GM04504 (cell line): ENCODE data around the gene ZNF214.
"Not testable (repeated sequence)": the region's sequence is repeated elsewhere in the genome, so short reads cannot be mapped to it uniquely, and the experiment has no call there.

Experiments used
- DNase-seq: peaks from one replicate; pipeline ENCODE4 v3.0.0-alpha.2; 2012; ENCODE audit warnings: low read depth

Gene ZNF214

GRCh38 chr11:6988506-6988905 lies 31.6 kb downstream of the ZNF214 start:
- DNase-seq = no peak

DNA sequence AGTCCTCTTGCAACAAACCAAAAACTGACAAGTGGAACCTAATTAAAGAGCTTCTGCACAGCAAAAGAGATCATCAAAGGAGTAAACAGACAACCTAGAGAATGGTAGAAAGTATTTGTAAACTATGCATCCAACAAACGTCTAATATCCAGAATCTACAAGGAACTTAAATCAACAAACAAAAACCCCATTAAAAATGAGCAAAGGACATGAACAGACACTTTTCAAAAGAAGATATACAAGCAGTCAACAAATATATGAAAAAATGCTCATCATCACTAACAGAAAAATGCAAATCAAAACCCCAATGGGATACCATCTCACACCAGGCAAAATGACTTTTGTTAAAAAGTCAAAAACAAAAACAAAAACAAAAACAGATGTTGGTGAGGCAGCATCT lies 33.7 kb downstream of the ZNF214 start:
- DNase-seq = no peak

DNA sequence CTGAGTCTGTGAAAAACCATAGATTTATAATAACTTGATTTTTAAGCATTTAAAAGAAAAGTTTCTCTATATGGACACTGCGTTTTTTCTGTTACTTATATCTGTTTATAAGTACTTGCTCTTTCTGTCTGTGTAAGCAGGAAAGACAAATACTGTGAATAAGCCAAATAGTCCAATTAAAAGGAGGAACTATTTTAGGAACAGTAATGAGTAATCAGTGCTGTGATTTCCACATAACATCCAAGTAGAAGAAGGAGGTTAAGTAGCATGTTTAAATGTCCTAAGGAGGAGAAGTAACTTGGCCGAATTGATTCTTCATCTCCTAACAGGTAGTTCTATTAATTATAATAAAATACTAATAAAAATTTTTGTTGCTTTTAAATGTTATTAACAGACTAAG lies 40.8 kb downstream of the ZNF214 start:
- no peak for DNase-seq

DNA sequence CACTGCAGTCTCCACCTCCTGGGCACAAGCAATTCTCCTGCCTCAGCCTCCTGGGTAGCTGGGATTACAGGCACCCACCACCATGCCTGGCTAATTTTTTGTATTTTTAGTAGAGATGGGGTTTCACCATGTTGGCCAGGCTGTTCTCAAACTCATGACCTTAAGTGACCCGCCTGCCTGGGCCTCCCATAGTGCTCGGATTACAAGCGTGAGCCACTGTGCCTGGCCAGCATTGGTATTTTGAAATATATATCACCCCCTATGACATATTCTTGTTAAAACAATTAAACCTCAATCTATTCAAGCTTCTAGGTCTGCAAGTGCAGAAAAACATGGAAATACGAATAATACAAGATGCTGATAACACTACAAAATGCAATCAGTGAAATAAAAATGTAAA lies 50.3 kb downstream of the ZNF214 start:
- not testable (repeated sequence) for DNase-seq

DNA sequence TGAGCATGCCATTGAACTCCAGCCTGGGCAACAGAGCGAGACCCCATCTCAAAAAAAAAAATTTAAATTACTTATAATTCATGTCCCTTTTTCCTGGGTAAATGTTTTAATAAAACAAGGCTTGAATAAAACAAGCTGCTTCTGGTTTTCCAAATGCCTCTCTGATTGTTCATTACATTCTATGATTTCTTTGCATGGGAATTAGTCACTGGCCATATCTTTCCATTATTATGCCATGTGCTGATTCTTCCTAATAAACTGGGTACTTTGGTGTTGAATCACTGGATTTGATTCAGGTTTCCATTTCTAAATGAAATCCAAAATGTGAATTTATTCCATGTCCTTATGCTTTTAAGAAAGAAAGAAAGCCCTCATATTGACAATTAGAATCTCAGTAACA lies 51.3 kb downstream of the ZNF214 start:
- no peak for DNase-seq

DNA sequence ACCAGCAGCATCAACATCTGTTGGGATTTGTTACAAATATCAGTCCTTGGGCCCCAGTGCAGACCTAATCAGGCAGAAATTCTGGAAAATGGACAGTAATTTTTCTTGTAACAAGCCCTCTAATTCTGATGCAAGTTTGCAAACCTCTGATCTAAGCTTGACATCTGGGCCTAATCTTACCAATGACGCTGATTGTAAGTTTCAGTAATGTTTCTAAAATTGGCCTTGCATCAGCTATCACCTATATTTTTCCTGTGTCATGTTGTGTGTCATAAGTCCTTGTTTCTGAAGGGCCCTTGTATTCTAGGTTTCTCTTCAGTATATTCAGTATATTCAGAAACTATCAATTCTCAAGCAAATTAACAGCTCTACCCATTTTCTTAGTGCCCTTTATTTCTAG lies 57.5 kb downstream of the ZNF214 start:
- DNase-seq = no peak

DNA sequence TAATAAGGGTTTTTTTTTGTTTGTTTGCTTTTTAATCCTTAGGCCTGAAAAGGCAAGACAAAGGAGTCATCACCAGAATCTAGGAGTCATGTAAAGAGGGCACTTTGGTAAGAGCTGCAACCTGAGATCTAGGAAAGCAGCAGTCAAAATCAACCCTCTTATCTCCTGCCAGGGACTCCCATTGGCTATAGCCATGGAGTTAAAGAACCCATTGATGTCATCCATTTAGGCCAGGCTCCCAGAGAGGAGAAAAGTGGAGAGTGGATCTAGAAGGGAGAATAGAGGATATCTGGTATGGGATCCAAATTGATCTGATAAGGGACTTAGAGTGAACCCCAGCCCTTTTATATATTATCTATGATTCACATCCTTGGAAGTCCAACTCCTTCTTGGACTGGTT lies 58.0 kb downstream of the ZNF214 start:
- DNase-seq = no peak

DNA sequence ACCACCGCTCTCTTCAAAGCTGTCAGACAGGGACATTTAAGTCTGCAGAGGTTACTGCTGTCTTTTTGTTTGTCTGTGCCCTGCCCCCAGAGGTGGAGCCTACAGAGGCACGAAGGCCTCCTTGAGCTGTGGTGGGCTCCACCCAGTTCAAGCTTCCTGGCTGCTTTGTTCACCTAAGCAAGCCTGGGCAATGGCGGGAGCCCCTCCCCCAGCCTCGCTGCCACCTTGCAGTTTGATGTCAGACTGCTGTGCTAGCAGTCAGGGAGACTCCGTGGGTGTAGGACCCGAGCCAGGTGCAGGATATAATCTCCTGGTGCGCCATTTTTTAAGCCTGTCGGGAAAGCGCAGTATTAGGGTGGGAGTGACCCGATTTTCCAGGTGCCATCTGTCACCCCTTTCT lies 65.9 kb downstream of the ZNF214 start:
- DNase-seq = not testable (repeated sequence)
